HG03139 (cell line): ENCODE measurements around the gene CNN1.
"Not testable (repeated sequence)": the region's sequence is repeated elsewhere in the genome, so short reads cannot be mapped to it uniquely, and the experiment has no call there.

Experiments used
- ATAC-seq: cut with Tn5 transposase; IDR thresholded peaks from one replicate; pipeline ENCODE4 v1.9.1; 2021; ENCODE audit not compliant: unreplicated experiment

CNN1 gene

GRCh38 chr19:11598746-11599145, 60.1 kb downstream of the CNN1 start:
- ATAC-seq, result no peak

GRCh38 chr19:11599704-11600103, 61.1 kb downstream of the CNN1 start:
- ATAC-seq, result not testable (repeated sequence)
